22Rv1 (cell line): ENCODE results near the gene CTNNA3.

ENCODE experiments used
- H3K27ac ChIP-seq: fragments of 450-650 bp; 2 replicates; pipeline ENCODE4 v1.5.1; 2017
- CTCF ChIP-seq: fragments of 450-650 bp; IDR thresholded peaks from 2 replicates; pipeline ENCODE4 v1.5.1; 2017; ENCODE audit warnings: mild to moderate bottlenecking
- ZFX ChIP-seq: fragments of 450-650 bp; IDR thresholded peaks from 2 replicates; pipeline ENCODE4 v1.6.1; 2017; ENCODE audit warnings: antibody characterized with exemption, borderline replicate concordance

Gene CTNNA3

GRCh38 chr10:66041771-66042170, 1654.2 kb downstream of the CTNNA3 start:
- H3K27ac ChIP-seq = no peak overlapping the region
- TF ChIP-seq ZFX (no peak), CTCF (no peak)

- no peak overlapping the region for H3K27ac ChIP-seq
- TF ChIP-seq CTCF (no peak), ZFX (no peak)
Measured at GRCh38 chr10:66038623-66039022, 1657.4 kb downstream of the CTNNA3 start.

DNA sequence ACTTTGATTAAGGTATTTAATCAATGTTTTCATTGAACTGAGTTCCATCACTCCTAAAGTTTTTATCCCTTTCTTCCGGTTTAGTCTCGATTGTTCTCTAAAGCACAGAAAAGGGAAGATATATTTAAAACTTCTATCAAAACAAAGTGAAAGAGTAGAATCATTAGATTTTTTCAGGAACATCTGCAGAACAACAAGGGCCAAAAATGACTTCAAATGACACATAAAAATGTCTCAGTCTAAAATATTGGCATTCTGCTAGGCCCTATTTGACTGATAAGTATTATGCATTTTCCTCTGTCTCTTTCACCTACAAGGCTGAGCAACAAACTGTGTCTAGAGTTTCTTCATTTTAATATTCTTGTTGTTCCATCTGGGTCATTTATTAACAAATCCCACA, 1669.7 kb downstream of the CTNNA3 start:
- no peak for TF ChIP-seq CTCF
- no peak for TF ChIP-seq ZFX
- no peak overlapping the region for H3K27ac ChIP-seq

GRCh38 chr10:66025186-66025585, 1670.8 kb downstream of the CTNNA3 start:
- TF ChIP-seq ZFX (no peak), CTCF (no peak)
- no peak overlapping the region for H3K27ac ChIP-seq

GRCh38 chr10:66021423-66021822, 1674.6 kb downstream of the CTNNA3 start:
- no peak overlapping the region for H3K27ac ChIP-seq
- TF ChIP-seq CTCF = no peak

- TF ChIP-seq ZFX = no peak
- no peak for TF ChIP-seq CTCF
- H3K27ac ChIP-seq = no peak overlapping the region
Measured at GRCh38 chr10:66008221-66008620, 1687.8 kb downstream of the CTNNA3 start.

- no peak overlapping the region for H3K27ac ChIP-seq
- TF ChIP-seq ZFX (no peak), CTCF (no peak)
Measured at GRCh38 chr10:66006411-66006810, 1689.6 kb downstream of the CTNNA3 start.
